HS-5 (cell line): ENCODE measurements around the gene UBA3.

Experiments used
- DNase-seq: peaks from one replicate; pipeline ENCODE4 v3.0.0-alpha.2; 2012; ENCODE audit warnings: low read depth

Gene UBA3

GRCh38 chr3:69011096-69011730 lies 69.0 kb downstream of the UBA3 start:
- no peak for DNase-seq

- no peak for DNase-seq
Observed at GRCh38 chr3:69009559-69010410, 70.4 kb downstream of the UBA3 start.

- no peak for DNase-seq
Observed at GRCh38 chr3:69008980-69009379, 71.2 kb downstream of the UBA3 start.

GRCh38 chr3:69005791-69006482 lies 74.2 kb downstream of the UBA3 start:
- DNase-seq, result no peak

GRCh38 chr3:69005071-69005790 lies 74.9 kb downstream of the UBA3 start:
- DNase-seq, result no peak
